Esophagus muscularis mucosa (tissue), 4 donors: Measurements from ENCODE around the gene TK1. TPM values are rescaled to one million over a fixed set of nuclear protein-coding genes. Genes with fewer than 3 reads are reported as not detected.

Experiments used
- DNase-seq: peaks from one replicate; pipeline ENCODE4 v3.0.0-alpha.2; 2017; ENCODE audit errors: extremely low spot score
- H3K27ac ChIP-seq, 4 donors: fragments of 200-600 bp; sonication (generic); replicated peaks in 1 of 4; 1 replicate in 3 of 4; 2 replicates in 1 of 4; pipeline ENCODE4 v1.5.1; 2016 to 2019; ENCODE audit warnings: mild to moderate bottlenecking in 1 of 4
- H3K27me3 ChIP-seq, 4 donors: fragments of 200-600 bp; sonication (generic); one replicate each; pipeline versions ENCODE4 v1.5.1 to v1.6.0; 2016 to 2019
- H3K36me3 ChIP-seq, 4 donors: fragments of 200-600 bp; sonication (generic); one replicate each; pipeline ENCODE4 v1.5.1; 2016 to 2019
- H3K4me1 ChIP-seq, 4 donors: fragments of 200-600 bp; sonication (generic); one replicate each; pipeline ENCODE4 v1.5.1; 2016 to 2019
- H3K4me3 ChIP-seq, 4 donors: fragments of 200-600 bp; sonication (generic); 1 replicate in 2 of 4; 2 replicates in 2 of 4; pipeline ENCODE4 v1.5.1; 2016 to 2019; ENCODE audit warnings: mild to moderate bottlenecking in 4 of 4, moderate library complexity in 1 of 4
- H3K9me3 ChIP-seq, 4 donors: fragments of 200-600 bp; sonication (generic); 1 replicate in 3 of 4; 2 replicates in 1 of 4; pipeline ENCODE4 v1.5.1; 2016 to 2019
- EP300 ChIP-seq: sonication (generic); formaldehyde crosslinking; IDR thresholded peaks from one replicate; pipeline ENCODE4 v1.6.1; 2017; ENCODE audit warnings: antibody characterized with exemption
- POLR2A ChIP-seq: fragments of 450-650 bp; IDR thresholded peaks from one replicate; pipeline ENCODE4 v1.6.1; 2017; ENCODE audit warnings: antibody characterized with exemption, moderate library complexity, mild to moderate bottlenecking, low read depth
- POLR2AphosphoS5 ChIP-seq, 2 donors: sonication (generic); formaldehyde crosslinking; IDR thresholded peaks; one replicate each; pipeline ENCODE4 v1.6.1; 2017; ENCODE audit warnings: antibody characterized with exemption in 2 of 2
- WGBS: methylation state at CpG from one replicate; pipeline ENCODE4 v1.1.5; 2018; 5-methylcytosine and 5-hydroxymethylcytosine counted together
- intact Hi-C: fragments of 100-400 bp; cut with DNase I; formaldehyde crosslinking; loops from one replicate; pipeline ENCODE4 v1.15.1; 2023
- small RNA-seq, 3 donors: library from RNA; depleted of rRNA; stranded (forward); fragments of <200 nt; gene quantifications; one replicate each; pipeline ENCODE3, GENCODE V24; 2016
- total RNA-seq, 4 donors: library from RNA; depleted of rRNA; stranded (reverse); fragments of >200 nt; gene quantifications; one replicate each; pipeline versions ENCODE4 v1.1.0 to v1.2.1, GENCODE V29; 2016
- TF ChIP-seq, protein P1 (sequence below), 3 experiments: fragments of 200-600 bp in 2 of 3; fragments of 450-650 bp in 1 of 3; sonication (generic) in 2 of 3; IDR thresholded peaks; one replicate each; pipeline ENCODE4 v1.5.1; 2017 to 2019; ENCODE audit warnings: antibody characterized with exemption in 3 of 3, mild to moderate bottlenecking in 2 of 3, moderate library complexity in 1 of 3

Gene TK1
- total RNA-seq, 4 donors from 2014 or later: 7.9 to 22.1 (median 14.5) TPM

DNA sequence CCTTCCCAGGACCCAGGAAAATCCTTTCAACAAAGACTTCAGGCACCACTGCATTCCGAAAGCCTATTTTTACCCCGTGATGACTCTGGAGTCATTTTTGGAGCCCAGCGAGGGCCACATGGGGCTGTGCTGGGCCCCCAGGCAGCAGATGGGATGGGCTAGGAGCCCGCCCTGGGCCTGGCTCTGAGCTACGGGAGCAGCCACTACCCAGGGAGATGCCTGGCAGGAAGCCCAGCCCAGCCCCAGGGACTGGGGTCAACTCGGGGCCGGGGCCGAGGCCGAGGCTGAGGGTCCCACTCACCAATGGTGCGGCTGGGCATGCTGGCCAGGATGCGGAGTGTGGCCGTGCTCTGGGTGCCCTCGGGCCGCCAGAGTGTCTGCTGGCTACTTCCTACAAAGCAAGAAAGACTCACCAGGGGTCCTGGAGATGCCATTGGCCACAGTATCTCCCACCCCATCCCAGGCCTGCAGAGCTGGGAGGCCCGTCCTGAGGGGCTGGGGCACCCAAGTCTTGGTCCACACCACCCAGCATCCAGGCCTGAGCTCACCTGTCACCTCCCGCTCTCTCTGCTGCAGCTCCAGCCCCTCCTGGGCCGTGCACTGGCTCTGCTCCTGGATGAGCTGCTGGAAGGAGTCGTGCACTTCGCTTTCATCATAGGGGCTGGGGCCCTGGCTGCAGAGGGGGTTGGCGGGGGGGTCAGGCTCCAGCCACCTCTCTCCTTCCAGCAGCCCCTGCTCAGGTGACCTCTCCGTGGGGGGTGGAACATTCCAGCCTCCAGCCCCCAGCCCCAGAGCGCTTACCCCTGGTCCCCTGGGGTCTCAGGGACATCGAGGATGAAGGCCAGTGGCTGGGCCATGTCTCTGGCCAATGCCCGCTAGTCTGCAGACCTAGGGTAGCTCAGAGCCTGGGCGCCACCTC, 60.6 kb downstream of the TK1 start:
- Histone ChIP-seq H3K36me3 (peaks cover 0 to 50% (median 43%) of the 10 kb centered on the region in 4 donors), H3K27ac (peak overlapping the region; percentile 71 to 86 (median 78)), H3K4me3 (no peak overlapping the region), H3K4me1 (peaks cover 60 to 72% (median 67%) of the 10 kb centered on the region in 4 donors), H3K9me3 (no peaks in the 10 kb centered on the region), H3K27me3 (peaks cover 0 to 45% (median 7%) of the 10 kb centered on the region in 4 donors)
- DNase-seq: no peak
- 74% methylated on average over 15 of the region's 25 CpGs for WGBS
- TF ChIP-seq EP300: no peak
- TF ChIP-seq, protein P1, sequence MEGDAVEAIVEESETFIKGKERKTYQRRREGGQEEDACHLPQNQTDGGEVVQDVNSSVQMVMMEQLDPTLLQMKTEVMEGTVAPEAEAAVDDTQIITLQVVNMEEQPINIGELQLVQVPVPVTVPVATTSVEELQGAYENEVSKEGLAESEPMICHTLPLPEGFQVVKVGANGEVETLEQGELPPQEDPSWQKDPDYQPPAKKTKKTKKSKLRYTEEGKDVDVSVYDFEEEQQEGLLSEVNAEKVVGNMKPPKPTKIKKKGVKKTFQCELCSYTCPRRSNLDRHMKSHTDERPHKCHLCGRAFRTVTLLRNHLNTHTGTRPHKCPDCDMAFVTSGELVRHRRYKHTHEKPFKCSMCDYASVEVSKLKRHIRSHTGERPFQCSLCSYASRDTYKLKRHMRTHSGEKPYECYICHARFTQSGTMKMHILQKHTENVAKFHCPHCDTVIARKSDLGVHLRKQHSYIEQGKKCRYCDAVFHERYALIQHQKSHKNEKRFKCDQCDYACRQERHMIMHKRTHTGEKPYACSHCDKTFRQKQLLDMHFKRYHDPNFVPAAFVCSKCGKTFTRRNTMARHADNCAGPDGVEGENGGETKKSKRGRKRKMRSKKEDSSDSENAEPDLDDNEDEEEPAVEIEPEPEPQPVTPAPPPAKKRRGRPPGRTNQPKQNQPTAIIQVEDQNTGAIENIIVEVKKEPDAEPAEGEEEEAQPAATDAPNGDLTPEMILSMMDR (IDR thresholded peaks at IDR 0.05): no peak
- no peak for TF ChIP-seq POLR2AphosphoS5 (IDR thresholded peaks at IDR 0.05)
- TF ChIP-seq POLR2A: no peak
- intact Hi-C loops: no loop called here

DNA sequence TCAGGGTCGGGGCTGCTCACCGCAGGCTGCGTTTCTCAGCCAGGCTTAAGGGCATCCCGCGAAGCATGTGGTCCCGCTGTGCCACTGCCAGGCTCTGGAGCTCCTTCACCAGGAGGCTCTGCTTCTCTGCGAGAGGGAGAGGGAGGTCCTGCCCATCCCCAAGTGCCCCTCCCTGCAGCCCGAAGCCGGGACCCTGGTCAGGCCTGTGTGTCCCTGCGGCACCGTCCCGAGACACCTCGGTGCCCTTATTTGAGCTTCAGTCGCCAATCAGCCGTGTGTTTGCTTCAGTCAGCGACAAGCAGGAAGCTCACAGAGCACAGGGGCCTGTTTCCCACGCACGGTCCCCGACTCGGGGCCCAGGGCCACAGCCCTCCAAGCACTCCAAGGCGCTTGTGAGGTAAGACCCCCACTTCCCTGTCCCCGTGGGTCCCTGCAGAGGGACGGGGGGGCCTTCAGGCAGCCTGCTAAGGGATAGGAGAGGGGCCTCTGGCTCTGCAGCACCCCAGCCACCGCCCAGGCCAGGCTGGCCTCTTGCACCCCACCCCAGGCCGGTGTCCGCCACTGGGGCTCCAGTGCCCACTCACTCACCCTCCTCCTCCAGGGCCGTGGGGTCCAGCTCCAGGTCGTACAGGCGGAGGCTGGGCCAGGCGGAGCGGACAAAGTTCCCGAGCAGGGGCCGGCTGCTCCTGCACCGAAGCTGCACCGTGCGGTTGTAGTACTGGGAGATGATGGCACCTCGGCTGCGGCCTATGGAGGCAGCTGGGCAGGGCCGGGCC, 61.5 kb downstream of the TK1 start:
- intact Hi-C loops: no loop called here
- no peak overlapping the region for H3K4me3 ChIP-seq
- peaks cover 57 to 63% (median 61%) of the 10 kb centered on the region in 4 donors for H3K4me1 ChIP-seq
- H3K9me3 ChIP-seq: no peaks in the 10 kb centered on the region
- H3K27ac ChIP-seq: peak overlapping the region; percentile 32 to 86 (median 76)
- DNase-seq: no peak
- H3K36me3 ChIP-seq: peaks cover 0 to 59% (median 51%) of the 10 kb centered on the region in 4 donors
- WGBS: 69% methylated on average over 29 of the region's 39 CpGs
- peaks cover 0 to 36% (median 6%) of the 10 kb centered on the region in 4 donors for H3K27me3 ChIP-seq
- no peak for TF ChIP-seq POLR2AphosphoS5 (IDR thresholded peaks at IDR 0.05)
- TF ChIP-seq EP300: no peak
- TF ChIP-seq POLR2A: no peak
- TF ChIP-seq, protein P1 (IDR thresholded peaks at IDR 0.05): no peak

DNA sequence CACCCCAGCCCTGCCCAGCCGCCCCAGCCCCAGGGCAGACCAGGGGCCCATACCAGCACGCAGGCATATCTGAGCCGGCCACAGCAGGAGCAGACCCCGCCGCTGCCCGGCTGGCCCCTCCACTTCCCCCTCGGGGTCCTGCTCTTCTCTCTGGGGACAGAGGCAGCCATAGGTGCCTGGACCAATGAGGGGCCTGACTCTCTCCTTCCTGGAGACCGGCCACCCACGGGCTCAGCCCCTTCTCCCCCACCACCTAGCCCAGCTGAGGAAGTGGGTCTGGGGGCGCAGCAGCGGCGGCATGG, 62.1 kb downstream of the TK1 start:
- intact Hi-C loops: no loop called here

More for the DNA sequence above, 62.1 kb downstream of the TK1 start:
- Histone ChIP-seq H3K4me1 (peaks cover 52 to 57% (median 56%) of the 10 kb centered on the region in 4 donors), H3K27me3 (peaks cover 0 to 35% (median 6%) of the 10 kb centered on the region in 4 donors), H3K36me3 (peaks cover 0 to 65% (median 51%) of the 10 kb centered on the region in 4 donors), H3K27ac (peak overlapping the region; percentile 32 to 86 (median 76)), H3K4me3 (no peak overlapping the region), H3K9me3 (no peaks in the 10 kb centered on the region)
- 73% methylated on average over 5 of the region's 12 CpGs for WGBS
- no peak for TF ChIP-seq POLR2A
- no peak for TF ChIP-seq EP300
- TF ChIP-seq, protein P1 (IDR thresholded peaks at IDR 0.05): no peak
- TF ChIP-seq POLR2AphosphoS5 (IDR thresholded peaks at IDR 0.05): no peak
- no peak for DNase-seq

Small RNA genes lying within 50 kb of the gene (small RNA-seq; reads per million reads assigned to genes)
- 0 reads per million in 3 donors for gene AC087645.1

Other genes with a start within 250 kb of the TK1 start
- 10 to 100 TPM; 21.4 to 31.6 (median 29.0) TPM for gene TNRC6C, start 228.3 kb downstream of the TK1 start, total RNA-seq
- 10 to 100 TPM; 14.4 to 21.4 (median 18.5) TPM for gene TMC6, start 58.3 kb downstream of the TK1 start, total RNA-seq
- gene TMC8, start 56.3 kb downstream of the TK1 start, total RNA-seq: 1 to 10 TPM; 1.3 to 5.3 (median 2.3) TPM
- gene C17orf99, start 40.7 kb downstream of the TK1 start, total RNA-seq: not detected
- 100 to 1,000 TPM in 2 of 4 donors, 10 to 100 TPM in 2; 63.1 to 164 (median 124) TPM for gene SYNGR2, start 18.5 kb downstream of the TK1 start, total RNA-seq
- 10 to 100 TPM; 15.7 to 44.3 (median 25.4) TPM for gene AFMID, start 310 bp upstream of the TK1 start, total RNA-seq
- gene BIRC5, start 27.2 kb upstream of the TK1 start, total RNA-seq: 1 to 10 TPM in 1 of 4 donors, under 1 TPM in 2, not detected in 1; under 0.01 to 2.0 (median 0.13) TPM
- gene TMEM235, start 44.6 kb upstream of the TK1 start, total RNA-seq: not detected
- 1,000 to 10,000 TPM in 1 of 4 donors, 10 to 100 TPM in 3; 12.5 to 1,139 (median 39.3) TPM for gene SOCS3, start 173.0 kb upstream of the TK1 start, total RNA-seq
- gene PGS1, start 191.6 kb upstream of the TK1 start, total RNA-seq: 10 to 100 TPM; 30.7 to 45.9 (median 35.6) TPM